C4-2B (cell line): Measurements from ENCODE around the gene RETN.

Source experiments
- H3K27ac ChIP-seq: fragments of 450-650 bp; 2 replicates; pipeline ENCODE4 v1.5.1; 2017
- CTCF ChIP-seq: fragments of 450-650 bp; conservative IDR thresholded peaks from 2 replicates; pipeline ENCODE4 v1.5.1; 2017; ENCODE audit warnings: mild to moderate bottlenecking
- ZFX ChIP-seq: fragments of 450-650 bp; IDR thresholded peaks from 2 replicates; pipeline ENCODE4 v1.6.1; 2017

The RETN gene

GRCh38 chr19:7655581-7655980, 13.3 kb upstream of the RETN start:
- TF ChIP-seq ZFX (no peak), CTCF (no peak)
- H3K27ac ChIP-seq = no peak overlapping the region

GRCh38 chr19:7657131-7657751, 11.6 kb upstream of the RETN start:
- TF ChIP-seq ZFX (no peak), CTCF (no peak)
- no peak overlapping the region for H3K27ac ChIP-seq

GRCh38 chr19:7658219-7658686, 10.6 kb upstream of the RETN start:
- TF ChIP-seq ZFX (no peak), CTCF (no peak)
- H3K27ac ChIP-seq = no peak overlapping the region

GRCh38 chr19:7661744-7662538, 6.9 kb upstream of the RETN start:
- H3K27ac ChIP-seq = no peak overlapping the region
- TF ChIP-seq CTCF = no peak
- TF ChIP-seq ZFX = no peak

GRCh38 chr19:7662657-7663056, 6.2 kb upstream of the RETN start:
- TF ChIP-seq ZFX = no peak
- no peak for TF ChIP-seq CTCF
- H3K27ac ChIP-seq = no peak overlapping the region

- TF ChIP-seq ZFX = no peak
- TF ChIP-seq CTCF = no peak
- no peak overlapping the region for H3K27ac ChIP-seq
These were observed 5.1 kb upstream of the RETN start for GRCh38 chr19:7663706-7664105.

GRCh38 chr19:7665076-7665475, 3.8 kb upstream of the RETN start:
- TF ChIP-seq CTCF = no peak
- peak overlapping the region; percentile 42 for H3K27ac ChIP-seq
